ENCODE measurements around the gene ANKDD1A.

- no peak for TF ChIP-seq CTCF (IDR thresholded peaks at IDR 0.05)
- no peak for TF ChIP-seq POLR2A (IDR thresholded peaks at IDR 0.05)
Measured at GRCh38 chr15:64947211-64947610, 35.5 kb downstream of the ANKDD1A start.

Data from lower leg skin (tissue), 3 donors.